Body of pancreas (tissue), 4 donors: ENCODE data around the gene GART. TPM values are rescaled to one million over a fixed set of nuclear protein-coding genes. Genes with fewer than 3 reads are reported as not detected.

Experiments
- ATAC-seq: fragments of 150-250 bp; one replicate; pipeline ENCODE4 v1.9.1; 2016
- DNase-seq, 4 donors: peaks; one replicate each; pipeline ENCODE4 v3.0.0-alpha.2; 2019
- H3K27ac ChIP-seq, 4 donors: fragments of 200-600 bp; sonication (generic); 1 replicate in 3 of 4; 2 replicates in 1 of 4; pipeline versions ENCODE4 v1.5.1 to v1.6.1; 2016 to 2019; ENCODE audit warnings: mild to moderate bottlenecking in 1 of 4, mixed read lengths in 1 of 4, moderate library complexity in 1 of 4
- H3K27me3 ChIP-seq, 2 donors: fragments of 200-600 bp; sonication (generic); one replicate each; pipeline ENCODE4 v1.6.0; 2016; ENCODE audit warnings: mild to moderate bottlenecking in 1 of 2
- H3K36me3 ChIP-seq, 2 donors: fragments of 200-600 bp; sonication (generic); replicated peaks in 1 of 2; 2 replicates each; pipeline ENCODE4 v1.5.1; 2016; ENCODE audit warnings: low read depth in 2 of 2; ENCODE audit not compliant: insufficient read depth in 1 of 2
- H3K4me1 ChIP-seq: fragments of 200-600 bp; sonication (generic); one replicate; pipeline ENCODE4 v1.6.0; 2016
- H3K4me3 ChIP-seq, 2 donors: fragments of 200-600 bp; sonication (generic); 1 replicate in 1 of 2; 2 replicates in 1 of 2; pipeline ENCODE4 v1.5.1; 2016 to 2019
- H3K9me3 ChIP-seq, 3 donors: fragments of 200-600 bp; sonication (generic); 1 replicate in 2 of 3; 2 replicates in 1 of 3; pipeline ENCODE4 v1.5.1; 2016
- CTCF ChIP-seq, 7 experiments: fragments of 450-650 bp in 4 of 7; fragments of 200-600 bp in 3 of 7; sonication (generic) in 3 of 7; IDR thresholded peaks; one replicate each; pipeline ENCODE4 v1.5.1; 2016 to 2019; ENCODE audit warnings: antibody characterized with exemption in 7 of 7
- POLR2A ChIP-seq, 3 donors: fragments of 450-650 bp; IDR thresholded peaks; one replicate each; pipeline ENCODE4 v1.6.1; 2016; ENCODE audit warnings: antibody characterized with exemption in 3 of 3, mild to moderate bottlenecking in 2 of 3
- WGBS, 2 donors: methylation state at CpG; one replicate each; pipeline ENCODE4 v1.1.5; 2017; 5-methylcytosine and 5-hydroxymethylcytosine counted together
- intact Hi-C: fragments of 100-400 bp; cut with DNase I; formaldehyde crosslinking; loops from one replicate; pipeline ENCODE4 v1.15.1; 2023
- total RNA-seq, 2 donors: library from RNA; depleted of rRNA; stranded (reverse); fragments of >200 nt; gene quantifications; one replicate each; pipeline ENCODE4 v1.1.0, GENCODE V29; 2016

The GART gene
- total RNA-seq, 2 donors from 2014 or later = 36.3 to 62.0 TPM

- Histone ChIP-seq H3K4me3 (no peak overlapping the region), H3K36me3 (peaks cover 10 to 28% of the 10 kb centered on the region in 2 donors), H3K27ac (no peak overlapping the region), H3K4me1 (peaks cover 6% of the 10 kb centered on the region), H3K27me3 (no peaks in the 10 kb centered on the region), H3K9me3 (no peaks in the 10 kb centered on the region)
- 44 to 46% methylated on average over 2 of the region's 2 CpGs for WGBS, 2 donors
- intact Hi-C loops = no loop called here
- DNase-seq (no peak), ATAC-seq (no peak)
- TF ChIP-seq CTCF (IDR thresholded peaks at IDR 0.05) (no peak), POLR2A (IDR thresholded peaks at IDR 0.05) (no peak)
These were observed 19.5 kb upstream of the GART start for GRCh38 chr21:33561373-33561772.

GRCh38 chr21:33560965-33561364 is 19.0 kb upstream of the GART start:
- ATAC-seq (no peak), DNase-seq (no peak)
- Histone ChIP-seq H3K4me1 (peaks cover 10% of the 10 kb centered on the region), H3K4me3 (no peak overlapping the region), H3K36me3 (peaks cover 10 to 28% of the 10 kb centered on the region in 2 donors), H3K27me3 (no peaks in the 10 kb centered on the region), H3K9me3 (no peaks in the 10 kb centered on the region), H3K27ac (no peak overlapping the region)
- intact Hi-C loops = no loop called here
- TF ChIP-seq POLR2A (IDR thresholded peaks at IDR 0.05) = no peak

DNA sequence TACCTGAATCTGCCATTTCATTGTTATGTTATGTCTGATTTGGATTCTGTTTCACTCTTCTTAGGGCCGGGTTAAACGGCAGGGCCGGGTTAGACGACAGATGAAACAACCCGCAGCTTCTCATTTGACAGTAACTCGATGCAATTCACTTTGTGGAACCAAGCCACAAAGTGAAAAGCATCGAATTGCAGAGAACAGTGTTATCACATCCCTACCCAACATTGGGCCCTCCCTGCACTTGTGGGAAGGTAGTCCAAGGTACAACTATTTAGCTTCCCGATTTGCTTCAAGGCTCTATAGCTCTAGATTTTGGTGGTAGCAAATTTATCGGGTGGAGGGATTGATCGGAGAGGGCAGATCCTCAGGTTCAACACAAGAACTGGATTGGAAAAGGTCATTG is 17.9 kb upstream of the GART start:
- DNase-seq (no peak), ATAC-seq (no peak)
- Histone ChIP-seq H3K27me3 (no peaks in the 10 kb centered on the region), H3K4me1 (peaks cover 11% of the 10 kb centered on the region), H3K4me3 (no peak overlapping the region), H3K9me3 (no peaks in the 10 kb centered on the region), H3K36me3 (peaks cover 10 to 28% of the 10 kb centered on the region in 2 donors), H3K27ac (no peak overlapping the region)
- TF ChIP-seq CTCF (IDR thresholded peaks at IDR 0.05) (no peak), POLR2A (IDR thresholded peaks at IDR 0.05) (no peak)
- intact Hi-C loops = no loop called here
- WGBS, 2 donors = 86% methylated on average over 10 of the region's 10 CpGs

DNA sequence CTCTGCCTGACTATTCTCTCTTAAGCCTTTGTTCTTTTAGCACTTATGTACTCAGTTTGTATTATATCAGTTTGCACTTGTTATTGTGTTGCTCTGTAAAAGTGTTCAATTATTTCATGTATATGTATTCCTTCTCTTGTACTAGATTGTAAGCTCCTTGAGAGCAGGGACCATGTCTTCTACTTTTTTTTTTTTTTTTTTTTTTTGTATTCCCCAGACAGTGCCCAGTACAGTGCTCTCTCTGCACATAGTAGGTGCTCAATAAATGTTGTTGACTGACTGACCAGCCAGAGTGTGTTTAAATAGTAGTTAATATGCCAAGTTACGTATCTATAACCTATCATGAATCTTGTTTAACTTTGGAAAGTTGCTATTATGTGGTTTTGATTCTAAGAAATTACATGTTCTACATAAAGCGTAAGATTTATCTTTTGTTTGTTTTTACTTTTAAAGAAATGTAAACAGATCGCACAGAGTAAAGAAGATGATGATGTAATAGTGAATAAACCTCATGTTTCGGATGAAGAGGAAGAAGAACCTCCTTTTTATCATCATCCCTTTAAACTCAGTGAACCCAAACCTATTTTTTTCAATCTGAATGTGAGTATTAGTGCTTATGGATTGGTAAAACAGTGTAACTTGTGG is 17.0 kb upstream of the GART start:
- peaks cover 10 to 33% of the 10 kb centered on the region in 2 donors for H3K36me3 ChIP-seq
- H3K9me3 ChIP-seq = no peaks in the 10 kb centered on the region
- H3K4me3 ChIP-seq = no peak overlapping the region
- peaks cover 11% of the 10 kb centered on the region for H3K4me1 ChIP-seq
- WGBS, 2 donors = 49 to 53% methylated on average over 4 of the region's 4 CpGs
- no peak for DNase-seq
- no peaks in the 10 kb centered on the region for H3K27me3 ChIP-seq
- TF ChIP-seq POLR2A (IDR thresholded peaks at IDR 0.05) (no peak), CTCF (IDR thresholded peaks at IDR 0.05) (no peak)
- no peak overlapping the region for H3K27ac ChIP-seq
- intact Hi-C loops = no loop called here
- no peak for ATAC-seq

DNA sequence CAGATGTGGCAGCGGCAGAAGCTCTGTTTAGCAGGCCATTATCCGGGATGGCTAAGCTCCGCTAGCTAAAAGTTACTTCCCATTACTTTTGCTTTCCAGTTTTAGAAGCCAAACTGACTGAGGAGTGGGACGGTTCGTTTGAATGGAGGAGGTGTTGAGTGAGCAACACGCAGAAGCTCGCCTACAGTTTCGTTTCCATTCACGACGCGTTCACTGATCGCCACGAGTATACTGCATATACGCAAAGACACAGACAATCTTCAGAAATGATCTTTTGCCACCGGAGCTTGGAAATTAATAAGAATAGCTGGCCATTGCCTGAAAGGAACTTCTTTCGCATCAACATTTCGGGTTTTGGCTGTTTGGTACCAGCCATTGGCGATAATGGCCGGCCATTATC is 15.5 kb upstream of the GART start:
- ATAC-seq = no peak
- no peak for DNase-seq
- no peak overlapping the region for H3K27ac ChIP-seq
- H3K4me1 ChIP-seq = peaks cover 11% of the 10 kb centered on the region
- no peaks in the 10 kb centered on the region for H3K27me3 ChIP-seq
- intact Hi-C loops = no loop called here
- 97 to 99% methylated on average over 19 of the region's 19 CpGs for WGBS, 2 donors
- H3K9me3 ChIP-seq = no peaks in the 10 kb centered on the region
- H3K4me3 ChIP-seq = no peak overlapping the region
- TF ChIP-seq CTCF (IDR thresholded peaks at IDR 0.05) (no peak), POLR2A (IDR thresholded peaks at IDR 0.05) (no peak)
- peaks cover 12 to 47% of the 10 kb centered on the region in 2 donors for H3K36me3 ChIP-seq
